HepG2 (cell line): ENCODE data around the gene GDF15. TPM values are rescaled to one million over a fixed set of nuclear protein-coding genes. Genes with fewer than 3 reads are reported as not detected.
A peak's percentile ranks its signal among the peaks of the same experiment; 100 is the strongest.

Experiments used
- CBX1 ChIP-seq: IDR thresholded peaks from one replicate; pipeline ENCODE4 v1.6.1; 2016; ENCODE audit warnings: antibody characterized with exemption, low read depth
- CSRNP2 ChIP-seq: sonication (generic); formaldehyde crosslinking; conservative IDR thresholded peaks from 2 replicates; pipeline ENCODE4 v1.8.0; 2022; ENCODE audit warnings: low read depth, missing genetic modification reagents
- DMTF1 ChIP-seq: sonication (generic); formaldehyde crosslinking; IDR thresholded peaks from 2 replicates; pipeline ENCODE4 v1.4.0; 2020; ENCODE audit warnings: mild to moderate bottlenecking, missing genetic modification reagents
- FOXA1 ChIP-seq, 2 experiments: fragments of 450-650 bp in 1 of 2; sonication (generic) in 1 of 2; formaldehyde crosslinking in 1 of 2; IDR thresholded peaks; 2 replicates each; pipeline versions ENCODE4 v1.4.0 to v1.6.1; 2016 to 2020; ENCODE audit warnings: missing genetic modification reagents in 1 of 2
- FOXM1 ChIP-seq: sonication (generic); formaldehyde crosslinking; IDR thresholded peaks from 2 replicates; pipeline ENCODE4 v1.5.0; 2020; ENCODE audit warnings: missing genetic modification reagents
- GLMP ChIP-seq: sonication (generic); formaldehyde crosslinking; IDR thresholded peaks from 2 replicates; pipeline ENCODE4 v1.9.0; 2021; ENCODE audit warnings: missing genetic modification reagents, mild to moderate bottlenecking, borderline replicate concordance
- HOMEZ ChIP-seq: IDR thresholded peaks from 2 replicates; pipeline ENCODE4 v1.6.1; 2016; ENCODE audit warnings: low read depth
- MAZ ChIP-seq, 2 experiments: sonication (generic) in 1 of 2; formaldehyde crosslinking in 1 of 2; IDR thresholded peaks; 2 replicates each; pipeline versions ENCODE4 v1.5.0 to v1.6.1; 2012 to 2020; ENCODE audit warnings: low read depth in 2 of 2, mild to moderate bottlenecking in 2 of 2, borderline replicate concordance in 1 of 2, improper control_type of control experiment in 1 of 2, low read length in 1 of 2, missing genetic modification reagents in 1 of 2, moderate library complexity in 1 of 2
- MLLT10 ChIP-seq: sonication (generic); formaldehyde crosslinking; IDR thresholded peaks from 2 replicates; pipeline ENCODE4 v1.4.0; 2020; ENCODE audit warnings: missing genetic modification reagents
- PHF8 ChIP-seq: sonication (generic); formaldehyde crosslinking; IDR thresholded peaks from 2 replicates; pipeline ENCODE4 v1.5.0; 2020; ENCODE audit warnings: missing genetic modification reagents
- SP140L ChIP-seq: sonication (generic); formaldehyde crosslinking; IDR thresholded peaks from 2 replicates; pipeline ENCODE4 v1.4.0; 2020; ENCODE audit warnings: missing genetic modification reagents, borderline replicate concordance
- TFDP1 ChIP-seq: IDR thresholded peaks from 2 replicates; pipeline ENCODE4 v1.6.1; 2016; ENCODE audit warnings: missing compliant biosample characterization, missing genetic modification reagents, borderline replicate concordance
- ZNF138 ChIP-seq: sonication (generic); formaldehyde crosslinking; IDR thresholded peaks from 2 replicates; pipeline ENCODE4 v1.5.0; 2020; ENCODE audit warnings: mild to moderate bottlenecking, low read depth, missing genetic modification reagents
- polyA plus RNA-seq, 8 experiments: library from polyadenylated mRNA; depleted of rRNA in 3 of 8; stranded (reverse) in 7 of 8; unstranded in 1 of 8; fragments of >200 nt; fragmentation: Illumina TruSeq in 4 of 8; extraction: Trizol in 4 of 8; gene quantifications; 2 replicates each; pipeline versions ENCODE4 v1.2.1 to v1.2.3, GENCODE V29; 2011 to 2016; ENCODE audit warnings: low read depth in 4 of 8, missing spikeins in 1 of 8, mixed read lengths in 1 of 8; ENCODE audit not compliant: insufficient read depth in 1 of 8
- total RNA-seq, 5 experiments: library from RNA; depleted of rRNA; stranded (reverse); fragments of >200 nt; fragmentation: Illumina TruSeq; extraction: Trizol; gene quantifications; 2 replicates each; pipeline ENCODE4 v1.2.3, GENCODE V29; 2016; ENCODE audit warnings: low read depth in 1 of 5

The GDF15 gene
- total and polyA plus RNA-seq, 2 of the 13 experiments (the other 11 are each of a cell fraction or from before 2014, with no cell fraction given) = 146 to 422 TPM

GRCh38 chr19:18388100-18388959 lies 2.4 kb downstream of the GDF15 start (continued):
- TF ChIP-seq HOMEZ (CRISPR knock-in tag) = no peak; the same call in 1 of the 2 replicates
- peak; percentile 19; the same call in 1 of the 2 replicates for TF ChIP-seq MAZ (IDR thresholded peaks at IDR 0.05; ENCODE audit: borderline replicate concordance, low read depth, low read length)
- TF ChIP-seq MAZ (CRISPR knock-in tag; IDR thresholded peaks at IDR 0.05; ENCODE audit: low read depth) = peak; percentile 79
- no peak for TF ChIP-seq CSRNP2 (CRISPR knock-in tag)
- no peak for TF ChIP-seq MLLT10 (CRISPR knock-in tag)
- no peak for TF ChIP-seq DMTF1 (CRISPR knock-in tag)
- TF ChIP-seq GLMP (CRISPR knock-in tag) = peak; percentile 80; the same call in 1 of the 2 replicates
- peak; percentile 37; the same call in 1 of the 2 replicates for TF ChIP-seq TFDP1
- peak; percentile 68 for TF ChIP-seq PHF8 (CRISPR knock-in tag)
- TF ChIP-seq CBX1 = peak; percentile 65
- TF ChIP-seq FOXM1 (CRISPR knock-in tag) = 0 out of 2 replicates have a peak, but pooled peaks have one; percentile 30
- peak; percentile 57; the same call in 1 of the 2 replicates for TF ChIP-seq ZNF138 (CRISPR knock-in tag)
- no peak for TF ChIP-seq FOXA1 (IDR thresholded peaks at IDR 0.05)
- TF ChIP-seq FOXA1 (CRISPR knock-in tag; IDR thresholded peaks at IDR 0.05) = peak; percentile 19
- no peak for TF ChIP-seq SP140L (CRISPR knock-in tag)
